A549 (cell line): Measurements from ENCODE around the gene CAMKV. TPM values are rescaled to one million over a fixed set of nuclear protein-coding genes. Genes with fewer than 3 reads are reported as not detected.

ENCODE experiments used
- ATAC-seq, 2 experiments: fragments of 200-7000 bp in 1 of 2; fragments of >200 bp in 1 of 2; cut with Nextera tagmentation in 1 of 2; cut with Tn5 transposase in 1 of 2; 3 replicates each; pipeline versions ENCODE4 v1.8.0 to v1.9.1; 2018 to 2020; ENCODE audit warnings: mild to moderate bottlenecking in 1 of 2, moderate library complexity in 1 of 2
- CTCF ChIA-PET: fragments of 300-600 bp; sonication (Branson Sonifier 250); formaldehyde crosslinking; extraction: SDS; loops from one replicate; lab custom pipeline; 2021; ENCODE audit warnings: antibody characterized with exemption, inconsistent platforms; lab: Yijun Ruan, JAX
- POLR2A ChIA-PET: fragments of 350-600 bp; formaldehyde crosslinking; extraction: SDS; loops from one replicate; lab custom pipeline; 2021; ENCODE audit warnings: antibody characterized with exemption, inconsistent platforms; lab: Yijun Ruan, JAX
- DNase-seq, 2 experiments: peaks; one replicate each; pipeline versions ENCODE4 v3.0.0 to v3.0.0-alpha.2; 2011 to 2016; ENCODE audit warnings: low read depth in 1 of 2, low spot score in 1 of 2
- FAIRE-seq: peaks from 2 replicates; lab custom pipeline; 2011; peaks lifted over from hg19 to GRCh38; lab: Jason Lieb, UNC
- H3K27ac ChIP-seq, 2 experiments: fragments of >200 bp; sonication (Bioruptor Twin); formaldehyde crosslinking; 3 replicates each; pipeline ENCODE4 v1.5.1; 2016 to 2017
- H3K4me1 ChIP-seq: fragments of >200 bp; sonication (Bioruptor Twin); formaldehyde crosslinking; 3 replicates; pipeline ENCODE4 v1.6.1; 2016
- H3K4me2 ChIP-seq: fragments of >200 bp; sonication (Bioruptor Twin); formaldehyde crosslinking; 3 replicates; pipeline ENCODE4 v1.6.1; 2016
- H3K4me3 ChIP-seq: fragments of >200 bp; sonication (Bioruptor Twin); formaldehyde crosslinking; 3 replicates; pipeline ENCODE4 v1.5.1; 2016
- H3K9me3 ChIP-seq: fragments of >200 bp; sonication (Bioruptor Twin); formaldehyde crosslinking; 3 replicates; pipeline ENCODE4 v1.6.1; 2016
- ATOH8 ChIP-seq: fragments of 250-450 bp; sonication (Bioruptor Pico); IDR thresholded peaks from 2 replicates; pipeline ENCODE4 v1.5.0; 2020; ENCODE audit warnings: low read depth, mild to moderate bottlenecking, moderate library complexity
- CBX8 ChIP-seq: fragments of 200-600 bp; sonication (generic); IDR thresholded peaks from 2 replicates; pipeline ENCODE4 v1.6.1; 2016
- CEBPB ChIP-seq, 2 experiments: fragments of >200 bp in 1 of 2; sonication (Bioruptor Twin) in 1 of 2; formaldehyde crosslinking in 1 of 2; IDR thresholded peaks; 2 replicates each; pipeline ENCODE4 v1.6.1; 2012 to 2016
- CHD4 ChIP-seq: fragments of 200-600 bp; sonication (generic); IDR thresholded peaks from 2 replicates; pipeline ENCODE4 v1.6.1; 2016; ENCODE audit warnings: antibody characterized with exemption, mild to moderate bottlenecking, borderline replicate concordance
- ELK1 ChIP-seq: fragments of 150-350 bp; IDR thresholded peaks from 2 replicates; pipeline ENCODE4 v1.6.1; 2014; ENCODE audit warnings: low read depth, mild to moderate bottlenecking, low read length
- ESRRA ChIP-seq: fragments of 150-350 bp; IDR thresholded peaks from 2 replicates; pipeline ENCODE4 v1.6.1; 2014; ENCODE audit warnings: mild to moderate bottlenecking, low read length, borderline replicate concordance
- HES2 ChIP-seq: fragments of >200 bp; sonication (Bioruptor Twin); formaldehyde crosslinking; IDR thresholded peaks from 2 replicates; pipeline ENCODE4 v1.6.1; 2016
- HOXB5 ChIP-seq: fragments of 250-450 bp; sonication (Bioruptor Pico); IDR thresholded peaks from 2 replicates; pipeline ENCODE4 v1.5.0; 2020; ENCODE audit warnings: mild to moderate bottlenecking, moderate library complexity
- KDM1A ChIP-seq: fragments of 200-600 bp; sonication (generic); IDR thresholded peaks from 2 replicates; pipeline ENCODE4 v1.6.1; 2016; ENCODE audit warnings: low read depth, mild to moderate bottlenecking
- KDM5A ChIP-seq: fragments of 200-600 bp; sonication (generic); IDR thresholded peaks from 2 replicates; pipeline ENCODE4 v1.6.1; 2016; ENCODE audit warnings: antibody characterized with exemption, mild to moderate bottlenecking
- MAFK ChIP-seq: fragments of 450-650 bp; IDR thresholded peaks from 2 replicates; pipeline ENCODE4 v1.6.1; 2014; ENCODE audit not compliant: partially characterized antibody
- MYC ChIP-seq: IDR thresholded peaks from 2 replicates; pipeline ENCODE4 v1.6.1; 2012; ENCODE audit warnings: mild to moderate bottlenecking, inconsistent platforms, low read length, improper control_type of control experiment, borderline replicate concordance
- PBX3 ChIP-seq: IDR thresholded peaks from 2 replicates; pipeline ENCODE4 v1.6.1; 2012
- PHF8 ChIP-seq: fragments of 200-600 bp; sonication (generic); IDR thresholded peaks from 2 replicates; pipeline ENCODE4 v1.6.1; 2016; ENCODE audit warnings: low read depth, mild to moderate bottlenecking, antibody characterized with exemption, moderate library complexity, borderline replicate concordance
- POLR2AphosphoS2 ChIP-seq: conservative IDR thresholded peaks from 2 replicates; pipeline ENCODE4 v1.6.1; 2012; ENCODE audit warnings: low read length, improper control_type of control experiment, inconsistent platforms
- RCOR1 ChIP-seq: fragments of 150-350 bp; IDR thresholded peaks from 2 replicates; pipeline ENCODE4 v1.6.1; 2014; ENCODE audit warnings: antibody characterized with exemption, low read length, low read depth
- SMC3 ChIP-seq: fragments of >200 bp; sonication (Bioruptor Twin); formaldehyde crosslinking; IDR thresholded peaks from 3 replicates; pipeline ENCODE4 v1.6.1; 2018; ENCODE audit warnings: inconsistent platforms
- TFCP2L1 ChIP-seq: fragments of 250-450 bp; sonication (Bioruptor Pico); IDR thresholded peaks from 2 replicates; pipeline ENCODE4 v1.5.0; 2021; ENCODE audit warnings: mild to moderate bottlenecking
- USF2 ChIP-seq: fragments of 450-650 bp; IDR thresholded peaks from 2 replicates; pipeline ENCODE4 v1.6.1; 2014; ENCODE audit warnings: antibody characterized with exemption
- ZNF302 ChIP-seq: fragments of 250-450 bp; sonication (Bioruptor Pico); IDR thresholded peaks from 2 replicates; pipeline ENCODE4 v1.9.0; 2021; ENCODE audit warnings: inconsistent platforms, mild to moderate bottlenecking, moderate library complexity
- WGBS: methylation state at CpG from one replicate; pipeline ENCODE4 v1.1.6; 2017; ENCODE audit errors: missing lambda C conversion rate; 5-methylcytosine and 5-hydroxymethylcytosine counted together
- polyA plus RNA-seq, 4 experiments: library from polyadenylated mRNA; depleted of rRNA in 3 of 4; stranded (reverse); fragments of >200 nt; fragmentation: RNase III in 1 of 4; extraction: RNeasy Plus Mini Kit Qiagen cat#74134 plus additional on column Dnase treatment in 1 of 4; gene quantifications; 2 replicates in 3 of 4; 3 replicates in 1 of 4; pipeline ENCODE4 v1.2.3, GENCODE V29; 2011 to 2017
- TF ChIP-seq, protein P1 (sequence below): fragments of 250-450 bp; sonication (Bioruptor Pico); IDR thresholded peaks from 2 replicates; pipeline ENCODE4 v1.5.0; 2021; ENCODE audit warnings: mild to moderate bottlenecking, moderate library complexity, borderline replicate concordance

The CAMKV gene
- polyA plus RNA-seq, 2 of the 4 experiments (the other 2 are of a cell fraction): 0.31 to 0.46 TPM

DNA sequence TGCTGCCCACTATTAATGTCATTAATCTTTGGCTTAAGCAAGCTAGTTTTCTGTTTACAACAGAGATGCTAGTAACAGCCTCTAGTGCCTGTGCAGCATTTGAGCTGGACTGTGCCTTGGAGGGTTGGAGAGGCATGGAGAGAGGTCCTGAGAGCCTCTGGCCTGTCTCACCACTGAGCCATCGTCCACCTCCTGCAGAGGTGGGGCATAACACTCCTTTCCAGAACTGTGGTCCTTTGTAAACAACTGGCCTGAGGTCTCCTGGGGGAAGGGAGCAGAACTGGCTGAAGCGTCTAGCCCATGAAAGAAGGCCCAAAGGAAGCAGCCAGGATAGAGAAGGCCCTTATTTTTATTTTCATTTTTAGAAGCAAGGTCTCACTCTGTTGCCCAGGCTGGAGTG is 10.0 kb upstream of the CAMKV start:
- Histone ChIP-seq H3K27ac (no peak overlapping the region), H3K9me3 (no peaks in the 10 kb centered on the region), H3K4me1 (no peaks in the 10 kb centered on the region), H3K4me3 (no peak overlapping the region), H3K4me2 (no peak overlapping the region)
- no peak for ATAC-seq
- ChIA-PET POLR2A (no interaction called here), CTCF (interaction anchor here (2.0 to 4.5 kb wide), 2 partner anchors 26 to 40 kb away, joined by 7 to 23 read pairs; no protein-coding TSS in a partner anchor)
- no peak for DNase-seq
- no peak for TF ChIP-seq CHD4
- no peak for TF ChIP-seq USF2
- TF ChIP-seq HES2: no peak
- TF ChIP-seq CBX8: no peak
- TF ChIP-seq RCOR1: no peak
- no peak for TF ChIP-seq HOXB5 (CRISPR knock-in tag)
- TF ChIP-seq POLR2AphosphoS2: no peak
- no peak for TF ChIP-seq ESRRA
- TF ChIP-seq KDM5A: no peak
- no peak for TF ChIP-seq MAFK
- no peak for TF ChIP-seq CEBPB (IDR thresholded peaks at IDR 0.05)
- TF ChIP-seq TFCP2L1: no peak
- no peak for TF ChIP-seq SMC3
- TF ChIP-seq MYC: no peak
- WGBS: 67% methylated on average over 2 of the region's 2 CpGs
- no peak for FAIRE-seq

DNA sequence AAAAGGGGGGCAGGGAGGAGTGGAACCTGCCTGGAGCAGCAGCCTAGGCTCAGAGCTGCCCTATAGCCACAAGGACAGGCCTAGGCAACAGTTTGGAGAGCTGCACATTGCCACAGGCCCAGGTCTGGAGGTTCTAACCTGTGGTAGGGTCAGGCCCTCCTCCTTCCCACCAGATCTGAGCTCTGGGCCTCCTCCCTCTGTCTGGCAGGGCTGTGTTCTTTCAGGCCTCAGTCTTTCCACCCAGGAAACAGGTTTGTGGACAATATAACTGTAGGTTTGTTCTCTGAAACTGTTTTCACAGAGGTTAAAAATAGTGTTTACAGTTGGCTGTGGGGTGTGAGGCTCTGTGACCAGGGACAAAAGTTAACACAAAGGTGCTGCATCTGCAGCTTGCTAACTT is 9.0 kb upstream of the CAMKV start:
- no peak for DNase-seq
- ChIA-PET POLR2A (interaction anchor here (0.7 kb wide), 1 partner anchor 156 kb away, joined by 4 read pairs; no protein-coding TSS in a partner anchor), CTCF (interaction anchor here (0.6 to 4.5 kb wide), 4 partner anchors 11 to 116 kb away, joined by 3 to 23 read pairs (median 5); no protein-coding TSS in a partner anchor)
- no peak overlapping the region for H3K4me2 ChIP-seq
- no peaks in the 10 kb centered on the region for H3K9me3 ChIP-seq
- FAIRE-seq: no peak
- H3K27ac ChIP-seq: no peak overlapping the region
- ATAC-seq: no peak
- no peaks in the 10 kb centered on the region for H3K4me1 ChIP-seq
- TF ChIP-seq HES2 (no peak), ATOH8 (CRISPR knock-in tag) (no peak), MAFK (no peak), ELK1 (no peak), ZNF302 (CRISPR knock-in tag) (no peak), PHF8 (no peak), MYC (no peak), HOXB5 (CRISPR knock-in tag) (no peak), CHD4 (no peak), PBX3 (no peak), KDM1A (no peak), KDM5A (no peak), CEBPB (IDR thresholded peaks at IDR 0.05) (no peak)
- TF ChIP-seq, protein P1, sequence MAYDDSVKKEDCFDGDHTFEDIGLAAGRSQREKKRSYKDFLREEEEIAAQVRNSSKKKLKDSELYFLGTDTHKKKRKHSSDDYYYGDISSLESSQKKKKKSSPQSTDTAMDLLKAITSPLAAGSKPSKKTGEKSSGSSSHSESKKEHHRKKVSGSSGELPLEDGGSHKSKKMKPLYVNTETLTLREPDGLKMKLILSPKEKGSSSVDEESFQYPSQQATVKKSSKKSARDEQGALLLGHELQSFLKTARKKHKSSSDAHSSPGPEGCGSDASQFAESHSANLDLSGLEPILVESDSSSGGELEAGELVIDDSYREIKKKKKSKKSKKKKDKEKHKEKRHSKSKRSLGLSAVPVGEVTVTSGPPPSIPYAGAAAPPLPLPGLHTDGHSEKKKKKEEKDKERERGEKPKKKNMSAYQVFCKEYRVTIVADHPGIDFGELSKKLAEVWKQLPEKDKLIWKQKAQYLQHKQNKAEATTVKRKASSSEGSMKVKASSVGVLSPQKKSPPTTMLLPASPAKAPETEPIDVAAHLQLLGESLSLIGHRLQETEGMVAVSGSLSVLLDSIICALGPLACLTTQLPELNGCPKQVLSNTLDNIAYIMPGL: no peak
- no peak overlapping the region for H3K4me3 ChIP-seq
